GM21390 (cell line): ENCODE results near the gene EBF4.
"Not testable (repeated sequence)": the region's sequence is repeated elsewhere in the genome, so short reads cannot be mapped to it uniquely, and the experiment has no call there.

Experiments
- ATAC-seq: cut with Tn5 transposase; IDR thresholded peaks from one replicate; pipeline ENCODE4 v1.9.1; 2021; ENCODE audit not compliant: unreplicated experiment

EBF4 gene

DNA sequence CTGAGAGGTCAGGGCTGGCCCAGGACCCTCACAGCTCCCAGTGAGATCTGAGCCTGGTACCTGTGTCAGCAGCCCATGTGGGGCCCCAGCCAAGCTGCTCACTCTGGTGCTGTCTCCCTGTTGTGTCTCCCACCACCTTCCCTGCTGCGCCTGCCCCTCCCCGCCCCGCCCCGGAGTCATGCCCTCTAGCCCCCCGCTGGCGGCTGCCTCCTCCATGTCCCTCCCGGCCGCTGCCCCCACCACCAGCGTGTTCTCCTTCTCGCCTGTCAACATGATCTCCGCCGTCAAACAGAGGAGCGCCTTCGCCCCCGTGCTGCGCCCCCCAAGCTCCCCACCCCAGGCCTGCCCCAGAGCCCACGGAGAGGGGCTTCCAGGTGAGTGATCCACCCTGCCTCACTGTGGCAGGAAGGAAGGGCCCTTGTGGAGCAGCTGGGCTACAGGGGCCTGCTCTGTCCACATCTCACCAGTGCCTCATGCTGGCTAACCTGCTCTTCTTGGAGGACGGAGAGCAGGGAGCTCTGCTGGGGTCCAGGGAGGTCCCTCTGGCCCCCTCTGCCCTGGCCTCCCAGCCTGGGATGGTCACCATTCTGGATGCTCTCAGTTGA, 63.0 kb downstream of the EBF4 start:
- ATAC-seq = no peak

DNA sequence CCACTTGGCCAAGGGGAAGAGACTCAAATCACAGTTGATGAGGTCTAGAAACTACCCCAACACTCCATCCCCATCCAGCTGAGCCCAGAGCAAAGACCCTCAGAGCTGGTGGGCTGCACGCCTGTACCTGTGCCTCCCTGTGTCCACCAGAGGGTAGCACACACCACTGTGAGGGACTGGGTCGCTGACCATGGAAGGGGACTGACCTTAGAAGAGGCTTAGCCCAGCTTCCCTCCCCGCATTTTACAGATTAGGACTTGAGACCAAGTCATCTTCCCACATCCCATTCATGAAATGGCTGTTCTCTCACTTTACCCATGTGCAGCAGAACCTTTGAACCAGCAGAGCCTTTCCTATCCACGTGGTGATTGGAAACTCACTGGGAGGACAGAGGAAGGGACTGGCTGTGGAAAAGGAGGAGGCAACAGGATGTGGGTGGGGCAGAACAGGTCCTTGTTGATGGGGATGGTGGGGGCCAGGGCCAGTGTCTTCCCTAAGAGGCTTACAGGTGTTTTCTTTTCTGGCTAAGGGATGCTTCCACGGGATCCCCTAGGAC, 63.6 kb downstream of the EBF4 start:
- ATAC-seq = no peak

DNA sequence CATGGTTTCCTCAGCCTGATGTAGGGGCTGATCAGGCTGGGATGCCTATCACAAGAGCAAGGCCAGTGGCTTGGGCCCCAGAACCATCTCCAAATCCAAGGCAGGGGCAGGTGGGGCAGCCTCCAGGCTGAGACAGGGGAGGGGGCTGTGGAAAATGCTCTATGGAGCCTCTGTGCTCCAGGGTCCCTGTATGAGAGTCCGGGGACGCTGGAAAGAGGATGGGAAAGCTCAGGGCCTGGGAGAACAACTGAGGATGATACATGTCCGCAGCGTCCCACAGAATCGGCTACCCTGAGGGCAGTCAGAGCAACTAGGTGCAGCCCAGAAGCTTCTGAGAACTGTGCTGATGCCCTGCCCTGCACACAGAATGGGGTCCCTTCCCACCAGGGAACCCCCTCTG, 64.4 kb downstream of the EBF4 start:
- ATAC-seq = no peak

DNA sequence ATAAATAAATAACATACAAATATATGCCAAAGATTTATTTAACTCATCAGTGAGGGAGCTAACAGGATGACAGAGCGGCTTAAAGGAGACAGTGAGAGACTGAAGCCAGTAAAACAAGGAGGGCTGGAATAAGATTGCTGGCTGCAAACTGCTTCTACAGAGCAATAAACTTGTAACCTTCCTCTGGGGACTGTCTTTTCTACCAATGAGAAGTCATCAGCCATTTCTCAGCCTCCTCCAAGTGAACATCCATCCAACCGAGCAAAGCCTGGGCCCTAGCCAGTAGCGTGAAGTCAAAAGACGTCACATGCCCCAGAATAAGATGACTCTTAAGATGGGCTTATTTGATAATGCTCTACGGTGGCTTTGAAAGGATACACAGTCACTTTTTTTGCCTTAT, 65.4 kb downstream of the EBF4 start:
- no peak for ATAC-seq

DNA sequence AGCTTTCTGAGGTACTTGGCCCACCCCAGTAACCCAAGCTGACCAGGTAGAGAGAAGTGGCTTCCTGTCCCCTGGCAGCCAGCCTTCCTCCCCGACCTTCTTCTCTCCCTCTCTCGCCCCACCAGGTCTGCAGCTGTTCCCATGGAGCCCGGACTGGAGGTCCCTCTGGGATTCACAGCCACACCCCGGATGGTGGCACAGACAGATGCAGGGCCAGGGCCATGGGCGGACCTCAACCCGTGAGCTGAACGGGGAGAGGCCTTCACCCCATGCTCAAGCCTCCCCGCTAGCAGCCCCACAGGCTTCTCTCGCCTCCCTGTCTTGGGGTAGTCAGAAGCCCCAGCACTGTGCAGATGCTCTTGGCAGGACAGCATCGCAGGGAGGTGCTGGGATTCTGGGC, 66.6 kb downstream of the EBF4 start:
- no peak for ATAC-seq

DNA sequence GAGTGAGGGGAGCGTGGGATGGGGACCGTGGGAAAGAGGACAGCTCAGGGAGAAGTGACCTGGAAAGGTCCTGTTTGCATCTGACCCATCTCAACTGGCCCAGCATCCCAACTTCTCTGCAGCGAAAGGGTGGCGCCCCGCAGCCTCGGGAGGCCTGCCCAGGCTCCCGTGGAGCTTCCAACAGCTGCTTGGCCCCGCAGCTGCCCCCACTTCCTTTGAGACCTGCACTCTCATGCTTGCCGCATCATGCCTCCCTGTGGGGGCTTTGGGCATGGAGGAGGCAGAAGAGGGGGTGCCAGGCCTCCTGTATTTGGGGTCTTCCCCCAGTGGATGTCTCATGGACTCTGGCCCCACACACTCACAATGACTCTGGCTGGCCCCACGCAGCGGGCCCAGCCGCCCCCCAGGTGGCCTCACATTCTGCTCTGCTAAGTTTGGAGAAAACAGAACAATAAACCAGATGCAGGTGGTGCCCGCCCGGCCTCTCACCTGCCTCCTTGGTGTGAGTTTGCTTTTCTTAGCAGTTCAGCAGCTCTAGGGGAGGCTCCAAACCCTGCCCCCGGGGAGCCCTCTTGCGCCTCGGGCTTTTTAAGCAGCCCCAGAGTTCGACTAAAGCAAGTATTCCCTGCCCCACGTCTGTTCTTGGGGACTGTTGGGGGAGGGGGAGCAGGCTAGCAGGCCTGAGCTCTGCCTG, 67.2 kb downstream of the EBF4 start:
- ATAC-seq = no peak

DNA sequence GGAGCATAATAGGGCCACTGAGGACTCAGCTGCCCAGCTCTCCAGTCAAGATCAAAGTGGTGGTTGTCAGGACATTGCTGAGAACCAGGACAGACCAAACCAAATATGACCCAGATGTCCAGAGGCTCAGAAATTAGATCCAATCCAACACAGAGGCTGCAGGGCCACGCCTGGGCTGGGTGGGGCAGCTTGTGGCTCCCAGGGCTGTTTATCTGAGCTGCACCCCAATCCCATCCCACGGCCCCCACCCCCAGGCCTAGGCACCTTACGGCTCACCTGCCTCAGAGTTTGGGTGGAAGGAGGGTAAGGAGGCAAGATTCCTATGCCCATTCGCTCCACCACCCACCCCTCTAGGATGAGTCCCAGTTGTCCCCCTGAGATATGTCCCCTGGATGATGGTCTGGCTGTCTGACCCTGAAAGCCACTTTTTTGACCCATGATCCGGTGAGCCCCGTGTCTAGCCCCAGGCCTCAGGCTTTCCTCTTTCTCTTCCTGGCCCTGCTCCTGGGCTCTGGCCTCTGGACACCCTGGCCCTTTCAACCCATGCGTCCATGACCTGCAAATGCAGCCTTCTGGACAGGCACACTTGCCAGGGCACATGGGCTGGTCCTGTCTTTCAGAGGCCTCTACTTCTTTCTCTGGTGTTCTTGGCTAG, 67.8 kb downstream of the EBF4 start:
- ATAC-seq = no peak

DNA sequence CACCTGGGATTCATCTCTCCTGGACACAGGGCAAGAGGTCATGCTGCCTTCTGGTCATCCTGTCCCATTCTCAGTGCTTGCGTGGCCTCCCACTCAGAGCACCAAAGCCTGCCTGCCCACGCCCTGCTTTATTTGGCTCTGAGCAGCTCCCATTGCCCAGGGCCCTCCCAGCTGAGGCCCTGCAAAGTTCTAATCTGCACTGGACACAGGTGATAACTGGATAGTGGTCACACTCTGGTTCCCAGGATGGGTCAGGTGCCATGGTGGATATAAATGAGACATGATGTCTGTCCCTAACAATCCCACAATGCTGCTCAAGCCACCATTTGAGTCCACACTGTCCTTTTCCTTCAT, 68.3 kb downstream of the EBF4 start:
- no peak for ATAC-seq

DNA sequence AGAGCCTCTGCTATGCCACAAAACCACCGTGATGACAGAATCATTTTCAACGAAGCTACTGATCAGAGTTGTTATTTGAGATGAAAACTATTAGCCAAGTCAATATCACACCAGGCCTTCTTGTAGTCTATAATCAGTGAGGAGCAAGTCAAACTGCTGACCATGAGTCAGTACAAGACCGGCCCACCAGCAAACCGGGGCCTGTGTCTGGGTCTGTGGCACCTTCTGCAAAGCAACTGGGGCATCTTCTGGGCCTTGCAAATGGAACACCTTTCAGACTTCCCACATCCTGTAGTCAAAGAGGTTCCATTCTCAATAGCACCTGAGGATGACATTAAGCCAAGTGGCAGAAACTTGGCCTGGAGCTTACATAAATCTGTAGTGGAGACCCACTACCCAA, 69.3 kb downstream of the EBF4 start:
- no peak for ATAC-seq

DNA sequence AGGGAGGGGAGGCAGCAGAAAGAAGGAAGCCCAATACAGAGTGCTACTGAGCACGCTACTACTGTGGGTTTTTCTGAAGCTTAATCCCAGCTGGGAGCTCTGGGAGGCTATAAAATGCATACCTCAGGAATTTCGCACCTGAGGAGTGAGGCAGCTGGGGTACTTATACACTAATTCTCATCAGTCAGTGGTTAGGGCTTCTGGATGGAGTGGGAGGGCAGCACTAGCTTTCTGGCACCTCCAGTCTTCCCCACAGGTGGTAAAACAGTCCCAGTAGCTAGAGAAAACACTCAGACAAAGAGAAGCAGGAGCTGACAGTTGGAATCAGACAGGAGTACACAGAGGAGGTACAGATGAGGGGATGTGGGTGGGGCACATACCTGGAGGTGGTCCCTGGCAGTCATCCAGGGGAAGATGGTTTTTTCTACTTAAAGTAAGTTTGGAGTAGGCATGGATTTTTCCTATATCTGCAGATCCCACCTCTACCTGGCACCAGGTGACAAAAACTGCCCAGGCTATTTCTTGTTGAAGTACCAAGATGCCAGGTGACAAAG, 70.1 kb downstream of the EBF4 start:
- ATAC-seq = no peak

DNA sequence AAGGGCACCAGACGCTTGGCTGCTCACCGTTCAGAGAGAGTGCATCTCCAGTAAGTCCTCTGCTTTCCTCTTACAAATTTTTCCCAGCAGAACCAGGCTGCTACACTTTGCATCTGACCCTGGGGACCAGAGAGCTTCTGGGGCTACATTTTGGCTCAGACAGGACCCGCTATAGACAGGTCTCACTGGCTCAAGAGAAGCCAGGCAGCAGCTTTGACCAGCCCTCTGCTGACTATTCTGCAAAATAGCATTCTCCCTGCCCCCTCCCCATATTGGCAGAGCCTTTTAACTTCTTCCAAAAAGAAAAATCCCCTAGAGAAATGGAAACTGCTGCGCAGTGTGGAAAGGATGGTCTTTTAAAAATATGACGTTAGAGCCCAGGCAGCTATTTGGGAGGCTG, 70.6 kb downstream of the EBF4 start:
- ATAC-seq = no peak

DNA sequence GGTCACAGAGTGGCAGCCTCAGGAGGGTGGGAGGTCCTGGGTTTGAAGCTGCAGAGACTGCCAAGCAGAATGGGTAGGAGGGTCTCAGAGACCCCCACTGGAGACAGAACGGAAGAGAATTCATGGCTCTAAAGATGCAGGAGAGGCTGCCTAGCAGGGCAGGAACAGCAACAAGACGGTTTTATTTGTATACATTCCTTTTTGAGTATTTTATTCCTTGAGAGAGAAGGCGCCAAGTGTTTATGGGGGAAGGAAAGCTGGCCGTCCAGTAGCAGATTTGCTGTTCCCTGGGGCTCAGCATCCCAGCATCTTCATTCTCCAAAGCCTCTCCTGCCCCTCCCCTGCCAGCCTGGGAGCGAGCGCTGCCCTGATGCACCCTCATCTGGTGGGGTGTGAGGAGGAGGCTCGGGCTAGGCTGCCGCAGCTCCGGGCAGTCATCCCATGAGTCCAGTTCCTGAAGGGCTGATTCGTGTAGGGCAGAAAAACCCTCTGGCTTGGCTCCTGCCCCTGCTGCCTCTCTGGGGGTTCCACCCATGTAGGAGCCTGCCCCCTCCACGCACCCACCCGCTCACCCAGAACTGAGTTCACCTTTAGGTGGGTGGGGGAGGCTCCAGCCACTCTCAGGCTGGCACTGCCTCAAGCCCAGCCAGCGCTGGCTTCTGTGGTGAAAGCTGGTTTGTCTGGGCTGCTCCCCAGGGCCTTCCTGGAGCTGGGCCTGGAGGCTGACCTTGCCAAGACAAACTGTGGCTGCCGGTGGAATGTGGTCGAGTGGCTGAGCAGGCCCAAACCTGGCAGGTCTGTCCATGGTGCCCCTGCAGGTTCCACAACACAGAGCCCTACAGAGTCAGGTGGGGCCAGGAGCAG, 75.4 kb downstream of the EBF4 start:
- ATAC-seq = no peak

DNA sequence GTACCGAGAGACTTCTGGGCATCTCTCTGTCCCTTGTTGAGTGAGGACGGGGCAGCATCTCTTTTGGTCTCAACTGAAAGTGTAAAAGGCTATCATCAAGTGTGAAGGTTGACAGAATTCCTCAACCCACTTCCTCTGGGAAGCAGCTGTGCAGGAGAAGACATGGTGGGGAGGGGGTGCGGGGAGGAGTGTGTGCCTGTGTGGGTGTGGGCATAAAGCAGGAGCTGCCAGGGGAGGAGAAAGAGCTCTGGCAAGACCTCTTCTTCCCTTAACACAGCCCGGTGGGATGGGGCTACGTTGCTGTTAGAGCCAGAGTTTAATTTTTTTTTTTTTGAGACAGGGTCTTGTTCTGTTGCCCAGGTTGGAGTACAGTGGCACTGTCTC, 76.0 kb downstream of the EBF4 start:
- ATAC-seq = no peak

DNA sequence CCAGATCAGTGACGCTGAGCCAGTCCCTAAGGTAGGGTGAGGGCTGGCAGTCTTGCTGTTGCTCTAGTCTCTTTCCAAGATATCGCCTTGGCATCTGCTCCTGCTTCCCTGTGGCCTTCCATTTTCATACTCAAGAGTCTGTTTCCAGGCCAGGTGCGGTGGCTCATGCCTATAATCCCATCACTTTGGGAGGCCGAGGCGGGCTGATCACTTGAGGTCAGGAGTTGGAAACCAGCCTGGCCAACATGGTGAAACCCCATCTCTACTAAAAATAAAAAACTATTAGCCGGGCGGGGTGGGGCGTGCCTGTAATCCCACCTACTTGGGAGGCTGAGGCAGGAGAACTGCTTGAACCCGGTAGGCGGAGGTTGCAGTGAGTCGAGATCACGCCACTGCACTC, 77.5 kb downstream of the EBF4 start:
- not testable (repeated sequence) for ATAC-seq

DNA sequence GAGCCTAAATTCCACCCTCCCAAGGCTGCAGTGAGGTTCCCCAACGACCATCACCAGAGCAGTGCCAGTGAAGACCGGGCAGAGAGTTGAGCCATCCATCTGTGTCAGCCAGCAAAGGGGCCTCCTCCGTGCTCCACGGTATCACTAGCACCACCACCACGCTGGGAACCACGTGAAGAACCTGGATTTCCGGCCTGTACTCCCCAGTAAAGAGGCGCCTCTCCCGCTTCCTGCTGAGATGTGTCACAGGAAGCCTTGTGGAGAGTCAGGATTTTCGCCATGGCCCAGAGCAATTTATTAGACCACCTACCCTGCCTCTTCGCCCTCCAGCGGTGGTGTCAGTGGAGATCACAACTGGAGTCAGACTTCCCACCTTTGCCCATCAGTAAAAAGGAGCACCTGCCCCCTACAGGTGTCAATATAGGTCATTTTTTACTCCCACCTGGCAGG, 79.1 kb downstream of the EBF4 start:
- no peak for ATAC-seq

DNA sequence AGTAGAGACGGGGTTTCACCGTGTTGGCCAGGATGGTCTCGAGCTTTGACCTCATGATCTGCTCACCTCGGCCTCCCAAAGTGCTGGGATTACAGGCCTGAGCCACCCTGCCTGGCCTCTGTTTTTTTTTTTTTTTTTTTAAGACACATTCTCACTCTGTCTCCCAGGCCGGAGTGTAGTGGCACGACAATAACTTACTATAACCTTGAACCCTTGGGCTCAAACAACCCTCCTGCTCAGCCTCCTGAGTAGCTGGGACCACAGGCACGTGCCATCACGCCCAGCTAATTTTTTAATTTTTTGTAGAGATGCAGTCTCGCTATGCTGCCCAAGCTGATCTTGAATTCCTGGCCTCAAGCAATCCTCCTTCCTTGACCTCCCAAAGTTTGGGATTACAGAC, 81.2 kb downstream of the EBF4 start:
- ATAC-seq = no peak

DNA sequence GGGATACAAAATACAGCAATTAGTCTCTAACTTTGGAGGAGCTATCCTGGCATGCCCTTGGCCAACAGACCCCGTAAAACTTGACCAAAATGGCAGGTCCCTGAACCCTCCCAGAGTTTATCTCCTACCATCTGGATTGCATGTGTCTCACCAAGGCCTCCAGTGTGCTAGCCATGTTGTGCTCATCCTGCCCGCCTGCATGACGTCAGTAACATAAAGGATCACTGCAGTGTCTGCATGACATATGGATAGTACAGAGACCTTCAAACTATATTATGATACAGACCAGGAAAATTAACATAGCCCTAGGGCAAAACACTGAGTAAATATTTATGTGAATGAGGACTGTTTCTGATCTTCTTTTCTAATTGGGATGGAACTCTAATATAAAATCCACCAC, 82.6 kb downstream of the EBF4 start:
- no peak for ATAC-seq

DNA sequence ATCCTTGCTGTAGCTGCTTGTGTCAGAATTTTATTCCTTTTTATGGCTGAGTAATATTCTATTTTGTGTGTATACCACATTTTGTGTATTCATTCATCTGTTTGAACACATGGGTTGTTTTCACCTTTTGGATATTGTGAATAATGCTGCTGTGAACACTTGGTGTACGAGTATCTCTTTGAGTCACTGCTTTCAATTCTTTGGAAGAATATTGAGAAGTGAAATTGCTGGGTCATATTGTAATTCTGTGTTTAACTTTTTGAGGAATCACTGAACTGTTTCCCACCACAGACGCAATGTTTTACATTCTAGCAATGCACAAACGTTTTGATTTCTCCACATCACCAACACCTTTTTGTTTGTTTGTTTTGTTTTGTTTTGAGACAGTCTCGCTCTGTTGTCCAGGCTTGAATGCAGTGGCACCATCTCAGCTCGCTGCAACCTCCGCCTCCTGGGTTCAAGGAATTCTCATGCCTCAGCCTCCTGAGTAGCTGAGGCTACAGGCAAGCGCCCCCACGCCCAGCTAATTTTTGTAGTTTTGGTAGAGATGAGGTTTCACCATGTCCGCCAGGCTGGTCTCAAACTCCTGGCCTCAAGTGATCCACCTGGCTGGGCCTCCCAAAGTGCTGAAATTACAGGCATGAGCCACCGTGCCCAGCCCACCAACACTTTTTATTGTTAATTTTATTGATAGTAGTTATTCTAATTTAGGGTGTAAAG, 86.2 kb downstream of the EBF4 start:
- ATAC-seq = no peak

DNA sequence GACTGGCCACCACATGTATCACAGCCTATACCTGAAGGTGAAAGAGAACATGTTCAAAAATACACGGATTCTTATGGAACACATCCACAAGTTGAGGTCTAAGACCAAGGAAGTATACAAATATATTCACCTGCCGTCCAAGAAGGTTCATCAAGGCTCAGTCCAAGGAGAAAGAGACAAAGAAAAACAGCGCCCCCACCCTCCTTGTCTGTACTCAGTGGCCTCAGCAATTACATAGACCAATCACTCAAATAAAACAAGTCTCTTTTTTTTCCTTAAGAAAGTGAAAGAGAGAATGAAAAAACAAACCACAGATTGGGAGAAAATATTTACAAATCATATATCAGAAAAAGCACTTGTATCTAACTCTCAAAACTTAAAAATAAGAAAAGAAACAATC, 88.4 kb downstream of the EBF4 start:
- no peak for ATAC-seq

DNA sequence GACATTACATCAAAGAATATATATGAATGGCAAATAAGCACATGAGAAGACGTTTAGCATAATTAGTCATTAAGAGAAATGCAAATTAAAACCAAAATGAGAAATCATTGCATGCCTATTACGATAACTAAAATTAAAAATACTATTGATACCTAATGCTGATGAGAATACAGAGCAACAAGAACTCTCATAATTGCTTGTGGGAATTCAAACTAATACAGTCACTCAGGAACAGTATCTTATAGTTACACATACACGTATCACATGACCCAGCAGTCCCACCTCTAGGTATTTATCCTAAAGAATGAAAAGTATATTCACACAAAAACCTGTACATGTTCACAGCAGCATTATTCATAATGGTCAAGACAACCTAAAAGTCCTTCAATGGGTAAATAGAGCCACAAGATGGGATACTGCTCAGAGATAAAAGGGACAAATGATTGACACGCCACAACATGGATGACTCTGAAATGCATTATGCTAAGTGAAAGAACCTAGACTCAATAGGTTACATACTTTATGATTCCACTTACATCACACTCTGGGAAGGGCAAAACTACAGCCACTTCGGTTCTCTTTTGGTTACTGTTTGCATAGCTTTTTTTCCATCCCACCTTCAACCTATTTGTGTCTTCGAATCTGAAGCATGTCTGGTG, 91.5 kb downstream of the EBF4 start:
- ATAC-seq = no peak
